ENCODE data around the gene PXYLP1.

PXYLP1 gene

DNA sequence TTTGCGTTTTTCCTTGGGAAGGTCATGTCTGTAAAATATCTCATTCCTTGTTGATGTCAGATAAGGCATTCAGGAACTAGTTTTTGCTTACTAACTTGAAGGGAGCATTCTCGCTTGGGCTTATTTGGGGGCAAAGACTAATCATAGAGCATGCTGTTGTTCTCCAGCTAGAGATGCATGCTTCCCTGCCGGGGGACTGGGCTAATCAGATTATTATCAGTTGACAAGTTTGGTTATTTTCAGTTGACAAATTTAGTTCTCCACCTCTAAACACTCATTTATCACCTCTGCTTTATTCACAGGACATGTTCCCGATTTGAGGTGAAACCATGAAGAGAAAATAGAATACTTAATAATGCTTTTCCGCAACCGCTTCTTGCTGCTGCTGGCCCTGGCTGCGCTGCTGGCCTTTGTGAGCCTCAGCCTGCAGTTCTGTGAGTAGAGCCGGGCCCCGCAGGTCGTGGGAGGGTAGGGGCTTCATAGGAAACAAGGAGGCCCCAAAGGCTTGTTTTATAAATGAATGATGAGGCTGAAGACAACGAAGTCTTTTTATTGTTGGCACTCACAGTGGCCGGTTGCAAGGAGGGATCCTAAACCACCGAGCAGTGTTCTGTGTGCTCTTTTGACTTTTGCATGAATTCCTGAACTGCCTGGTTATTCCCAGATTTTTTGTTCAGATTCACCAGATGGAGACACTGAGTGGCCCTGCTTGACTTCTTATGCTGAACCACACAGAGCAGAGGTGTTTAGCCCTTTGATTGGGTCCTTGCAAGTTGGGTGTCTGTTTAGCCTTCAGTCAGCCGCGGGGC is 28.4 kb downstream of the PXYLP1 start:
- Histone ChIP-seq H3K36me3 (ENCODE audit: insufficient read depth, low read length) (peaks cover 59% of the 10 kb centered on the region; the same call in 1 of the 2 replicates), H4K20me1 (ENCODE audit: insufficient read depth, low read length, poor library complexity, severe bottlenecking) (no peaks in the 10 kb centered on the region), H3K9me3 (ENCODE audit: insufficient read depth, low read depth, low read length) (no peaks in the 10 kb centered on the region), H3K4me2 (ENCODE audit: low read depth, low read length, poor library complexity, severe bottlenecking) (no peak overlapping the region), H2AFZ (ENCODE audit: low read length) (no peak overlapping the region), H3K4me1 (ENCODE audit: insufficient read depth, low read length, poor library complexity, severe bottlenecking) (peaks cover 5% of the 10 kb centered on the region), H3K9me2 (replicated peaks; ENCODE audit: low read depth, low read length) (no peaks in the 10 kb centered on the region), H3K27me3 (ENCODE audit: insufficient read depth, low read length, poor library complexity, severe bottlenecking) (no peaks in the 10 kb centered on the region), H3K79me2 (ENCODE audit: insufficient read depth, low read length) (peaks cover 32% of the 10 kb centered on the region; the same call in 1 of the 2 replicates), H3K4me3 (ENCODE audit: low read length, poor library complexity, severe bottlenecking) (no peak overlapping the region), H3K9ac (ENCODE audit: low read depth, low read length, poor library complexity, severe bottlenecking) (no peak overlapping the region), H3F3A (ENCODE audit: low read depth) (no peaks in the 10 kb centered on the region)
- TF ChIP-seq, protein P1, sequence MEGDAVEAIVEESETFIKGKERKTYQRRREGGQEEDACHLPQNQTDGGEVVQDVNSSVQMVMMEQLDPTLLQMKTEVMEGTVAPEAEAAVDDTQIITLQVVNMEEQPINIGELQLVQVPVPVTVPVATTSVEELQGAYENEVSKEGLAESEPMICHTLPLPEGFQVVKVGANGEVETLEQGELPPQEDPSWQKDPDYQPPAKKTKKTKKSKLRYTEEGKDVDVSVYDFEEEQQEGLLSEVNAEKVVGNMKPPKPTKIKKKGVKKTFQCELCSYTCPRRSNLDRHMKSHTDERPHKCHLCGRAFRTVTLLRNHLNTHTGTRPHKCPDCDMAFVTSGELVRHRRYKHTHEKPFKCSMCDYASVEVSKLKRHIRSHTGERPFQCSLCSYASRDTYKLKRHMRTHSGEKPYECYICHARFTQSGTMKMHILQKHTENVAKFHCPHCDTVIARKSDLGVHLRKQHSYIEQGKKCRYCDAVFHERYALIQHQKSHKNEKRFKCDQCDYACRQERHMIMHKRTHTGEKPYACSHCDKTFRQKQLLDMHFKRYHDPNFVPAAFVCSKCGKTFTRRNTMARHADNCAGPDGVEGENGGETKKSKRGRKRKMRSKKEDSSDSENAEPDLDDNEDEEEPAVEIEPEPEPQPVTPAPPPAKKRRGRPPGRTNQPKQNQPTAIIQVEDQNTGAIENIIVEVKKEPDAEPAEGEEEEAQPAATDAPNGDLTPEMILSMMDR (conservative IDR thresholded peaks at IDR 0.05; ENCODE audit: low read length) = no peak
- TF ChIP-seq EZH2phosphoT487 (IDR thresholded peaks at IDR 0.05; ENCODE audit: borderline replicate concordance) = no peak

DNA sequence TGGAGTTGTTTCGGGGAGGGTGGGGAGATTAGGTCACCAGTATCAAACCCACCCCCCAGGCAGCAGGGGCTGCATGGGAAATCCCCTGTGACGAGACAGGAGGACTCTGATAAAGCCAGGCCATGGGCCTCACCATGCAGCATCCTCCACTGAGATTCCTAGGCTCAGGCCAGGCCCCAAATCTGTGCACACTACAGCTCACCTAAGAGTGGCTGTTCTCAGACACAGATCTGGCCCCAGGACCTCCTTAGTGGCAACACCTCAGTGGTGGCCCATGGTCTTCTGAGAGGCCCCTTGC is 29.0 kb downstream of the PXYLP1 start:
- Histone ChIP-seq H2AFZ (ENCODE audit: low read length) (no peak overlapping the region), H3K36me3 (ENCODE audit: insufficient read depth, low read length) (peaks cover 65% of the 10 kb centered on the region; the same call in 1 of the 2 replicates), H3K4me3 (ENCODE audit: low read length, poor library complexity, severe bottlenecking) (no peak overlapping the region), H3K9me3 (ENCODE audit: insufficient read depth, low read depth, low read length) (no peaks in the 10 kb centered on the region), H3K4me1 (ENCODE audit: insufficient read depth, low read length, poor library complexity, severe bottlenecking) (peaks cover 5% of the 10 kb centered on the region), H4K20me1 (ENCODE audit: insufficient read depth, low read length, poor library complexity, severe bottlenecking) (no peaks in the 10 kb centered on the region), H3K79me2 (ENCODE audit: insufficient read depth, low read length) (peaks cover 27% of the 10 kb centered on the region; the same call in 1 of the 2 replicates), H3K4me2 (ENCODE audit: low read depth, low read length, poor library complexity, severe bottlenecking) (no peak overlapping the region), H3K27me3 (ENCODE audit: insufficient read depth, low read length, poor library complexity, severe bottlenecking) (no peaks in the 10 kb centered on the region), H3F3A (ENCODE audit: low read depth) (no peaks in the 10 kb centered on the region), H3K9ac (ENCODE audit: low read depth, low read length, poor library complexity, severe bottlenecking) (no peak overlapping the region), H3K9me2 (replicated peaks; ENCODE audit: low read depth, low read length) (no peaks in the 10 kb centered on the region)
- TF ChIP-seq EZH2phosphoT487 (IDR thresholded peaks at IDR 0.05; ENCODE audit: borderline replicate concordance) = no peak
- TF ChIP-seq, protein P1 (conservative IDR thresholded peaks at IDR 0.05; ENCODE audit: low read length) = no peak

DNA sequence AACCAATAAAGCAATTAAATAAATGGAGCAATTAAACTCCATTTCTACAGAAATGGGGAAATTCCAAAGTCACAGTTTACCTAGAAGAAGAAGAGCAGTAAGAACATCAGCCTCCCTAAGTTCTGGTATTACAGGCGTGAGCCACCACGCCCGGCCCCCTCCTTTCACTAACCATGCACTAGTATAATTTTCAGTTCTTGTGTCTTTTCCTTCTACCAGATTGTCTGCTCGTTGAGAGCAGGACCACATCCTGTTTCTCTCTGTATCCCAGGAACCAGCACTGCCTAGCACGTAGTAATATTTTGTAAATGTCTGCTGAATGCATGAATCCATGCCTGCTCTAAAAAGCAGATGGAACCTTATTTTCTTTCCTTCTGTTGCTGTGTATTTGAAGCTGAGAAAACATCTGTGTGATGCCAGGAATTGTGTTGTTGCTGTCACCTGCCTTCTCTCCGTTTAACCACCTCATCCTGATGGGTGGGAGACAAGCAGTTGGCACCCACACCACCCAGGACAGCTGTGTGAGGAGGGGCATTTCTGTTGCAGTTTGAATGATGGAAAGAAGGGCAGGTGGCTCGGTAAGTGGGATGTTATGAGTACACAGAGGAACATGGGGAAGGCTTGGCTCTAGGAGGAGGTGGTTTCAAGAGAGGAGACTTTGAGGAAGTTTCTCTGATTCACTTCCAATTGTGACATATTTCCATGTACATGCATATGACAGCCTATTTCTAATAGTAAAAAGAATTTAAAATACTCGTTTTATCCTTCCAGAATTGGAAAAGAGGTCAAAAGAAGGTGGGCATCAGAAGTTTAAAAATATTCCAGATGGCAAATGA is 30.1 kb downstream of the PXYLP1 start:
- peaks cover 17% of the 10 kb centered on the region; the same call in 1 of the 2 replicates for H3K79me2 ChIP-seq (ENCODE audit: insufficient read depth, low read length)
- no peaks in the 10 kb centered on the region for H3K9me2 ChIP-seq (replicated peaks; ENCODE audit: low read depth, low read length)
- H3K9ac ChIP-seq (ENCODE audit: low read depth, low read length, poor library complexity, severe bottlenecking) = no peak overlapping the region
- H3K4me3 ChIP-seq (ENCODE audit: low read length, poor library complexity, severe bottlenecking) = no peak overlapping the region
- H3K27me3 ChIP-seq (ENCODE audit: insufficient read depth, low read length, poor library complexity, severe bottlenecking) = no peaks in the 10 kb centered on the region
- H3F3A ChIP-seq (ENCODE audit: low read depth) = no peaks in the 10 kb centered on the region
- peaks cover 59% of the 10 kb centered on the region; the same call in 1 of the 2 replicates for H3K36me3 ChIP-seq (ENCODE audit: insufficient read depth, low read length)
- TF ChIP-seq, protein P1 (conservative IDR thresholded peaks at IDR 0.05; ENCODE audit: low read length) = no peak
- TF ChIP-seq EZH2phosphoT487 (IDR thresholded peaks at IDR 0.05; ENCODE audit: borderline replicate concordance) = no peak
- no peaks in the 10 kb centered on the region for H3K9me3 ChIP-seq (ENCODE audit: insufficient read depth, low read depth, low read length)
- peaks cover 12% of the 10 kb centered on the region for H3K4me1 ChIP-seq (ENCODE audit: insufficient read depth, low read length, poor library complexity, severe bottlenecking)
- no peak overlapping the region for H2AFZ ChIP-seq (ENCODE audit: low read length)
- H3K4me2 ChIP-seq (ENCODE audit: low read depth, low read length, poor library complexity, severe bottlenecking) = no peak overlapping the region
- no peaks in the 10 kb centered on the region for H4K20me1 ChIP-seq (ENCODE audit: insufficient read depth, low read length, poor library complexity, severe bottlenecking)

All from Loucy (cell line).